GM19395 (cell line): ENCODE results near the gene MYBPC3.

Experiments
- ATAC-seq: cut with Tn5 transposase; IDR thresholded peaks from one replicate; pipeline ENCODE4 v1.9.1; 2021; ENCODE audit warnings: mild to moderate bottlenecking, moderate library complexity; ENCODE audit not compliant: unreplicated experiment

The MYBPC3 gene

DNA sequence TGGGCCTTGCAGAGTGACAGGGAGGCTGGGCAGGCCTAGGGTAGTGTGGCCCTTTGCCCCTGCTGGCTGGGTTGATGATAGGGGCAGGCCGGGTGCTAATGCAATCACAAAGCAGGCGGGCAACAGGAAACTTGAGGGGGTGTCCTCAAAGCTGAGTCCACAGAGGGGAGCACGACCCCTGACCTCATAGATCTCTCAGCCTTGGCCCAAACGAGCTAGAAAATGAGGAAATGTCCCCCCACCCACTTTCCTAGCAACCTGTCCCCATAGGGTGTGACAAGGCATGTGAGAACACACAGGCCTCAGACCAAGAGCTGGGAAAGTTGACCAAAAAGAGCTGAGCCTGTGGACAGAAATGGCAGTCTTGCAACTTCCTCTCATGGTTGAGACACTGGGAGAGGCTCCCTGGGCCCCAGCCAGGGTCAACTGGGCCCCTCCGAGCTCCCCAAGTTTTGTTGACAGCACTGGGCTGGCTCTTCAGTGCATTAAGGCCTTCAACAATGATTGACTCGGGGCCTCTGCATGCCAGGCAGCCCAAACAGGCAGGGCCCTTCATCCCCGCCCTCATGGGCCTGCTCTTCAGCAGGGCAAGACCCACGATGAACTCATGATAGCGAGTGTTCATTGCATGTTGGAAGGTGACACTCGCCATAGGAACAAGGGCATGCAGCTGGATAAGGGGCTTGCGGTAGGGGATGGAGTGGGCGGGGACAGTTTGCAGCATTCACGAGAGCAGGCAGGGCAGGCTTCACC lies 35.6 kb upstream of the MYBPC3 start:
- ATAC-seq: no peak

DNA sequence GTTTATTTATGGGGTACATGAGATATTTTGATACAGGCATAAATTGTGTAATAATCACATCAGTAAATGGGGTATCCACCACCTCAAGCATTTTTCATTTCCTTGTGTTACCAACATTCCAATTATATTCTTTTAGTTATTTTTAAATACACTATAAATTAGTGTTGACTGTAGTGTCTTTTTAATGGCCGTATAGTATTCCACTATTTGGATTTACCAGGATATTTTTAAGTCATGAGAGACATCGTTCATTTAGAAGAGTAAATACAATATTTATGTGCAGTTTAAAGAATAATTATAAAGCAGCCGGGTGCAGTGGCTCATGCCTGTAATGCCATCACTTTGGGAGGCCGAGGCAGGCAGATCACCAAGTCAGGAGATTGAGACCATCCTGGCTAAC lies 32.0 kb upstream of the MYBPC3 start:
- ATAC-seq: no peak

DNA sequence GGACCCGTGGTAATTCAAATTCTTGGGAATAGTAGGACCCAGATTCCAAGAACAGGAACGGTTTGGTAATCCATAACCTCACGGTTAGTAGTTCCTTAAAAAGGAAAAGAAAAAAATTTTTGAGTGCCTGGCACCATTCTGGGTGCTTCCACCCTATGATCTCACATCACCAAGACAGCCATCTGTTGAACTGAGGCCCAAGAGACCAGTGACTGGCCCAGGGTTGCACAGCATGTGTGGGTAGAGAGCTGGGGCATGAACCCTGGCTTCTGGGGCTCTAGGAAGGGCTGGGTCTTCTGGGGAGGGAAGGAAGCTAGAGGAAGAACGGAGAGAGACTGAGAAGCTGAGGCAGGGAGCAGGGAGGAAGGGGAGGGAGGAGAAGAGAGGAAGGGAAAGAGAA lies 30.6 kb upstream of the MYBPC3 start:
- ATAC-seq: no peak

DNA sequence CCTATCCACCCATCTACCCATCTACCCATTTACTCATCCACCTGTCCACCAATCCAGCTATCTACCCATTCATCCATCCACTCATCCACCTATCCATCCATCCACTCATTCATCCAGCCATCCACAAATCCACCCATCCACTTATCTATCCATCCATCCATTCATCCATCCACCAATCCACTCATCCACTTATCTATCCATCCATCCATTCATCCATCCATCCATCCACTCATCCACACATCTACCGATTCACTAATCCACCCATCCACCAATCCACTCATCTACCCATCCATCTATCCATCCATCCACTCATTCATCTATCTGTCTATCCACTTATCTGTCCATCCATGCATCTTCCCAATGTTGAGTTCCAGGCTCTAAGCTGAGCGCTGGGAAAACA lies 27.6 kb upstream of the MYBPC3 start:
- ATAC-seq: no peak

DNA sequence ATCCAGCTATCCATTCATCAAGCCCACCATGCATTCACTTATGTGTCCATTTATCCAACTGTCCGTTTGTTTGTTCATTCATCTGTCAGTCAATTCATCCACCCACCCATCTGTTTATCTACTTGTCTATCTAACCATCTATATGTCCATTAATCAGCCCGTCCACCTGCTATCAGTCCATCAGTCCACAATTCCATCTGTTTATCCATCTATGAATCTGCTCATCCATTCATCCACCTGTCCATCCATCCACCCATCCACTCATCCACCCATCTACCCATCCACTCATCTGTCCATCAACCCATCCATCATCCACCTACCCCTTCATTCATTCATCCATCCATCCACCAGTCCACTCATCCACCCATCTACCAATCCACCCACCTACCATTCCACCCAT lies 26.8 kb upstream of the MYBPC3 start:
- no peak for ATAC-seq

DNA sequence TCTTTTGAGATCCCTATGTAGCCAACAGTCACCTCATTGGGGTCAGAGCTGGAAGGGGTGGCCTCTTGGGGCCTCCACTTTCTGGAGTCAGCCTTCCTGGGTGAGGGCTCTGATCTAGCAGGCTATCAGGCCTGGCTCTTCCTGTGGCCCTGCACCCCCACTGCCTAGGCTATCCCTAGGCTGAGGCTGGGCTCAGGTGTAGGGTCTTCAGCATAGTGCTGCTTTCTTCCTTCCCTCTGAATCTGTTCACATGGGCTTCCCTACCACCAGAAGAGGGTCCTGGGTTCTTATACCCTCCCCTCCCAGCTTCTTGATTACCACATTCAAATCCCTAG lies 26.3 kb upstream of the MYBPC3 start:
- peak; percentile 11 for ATAC-seq

DNA sequence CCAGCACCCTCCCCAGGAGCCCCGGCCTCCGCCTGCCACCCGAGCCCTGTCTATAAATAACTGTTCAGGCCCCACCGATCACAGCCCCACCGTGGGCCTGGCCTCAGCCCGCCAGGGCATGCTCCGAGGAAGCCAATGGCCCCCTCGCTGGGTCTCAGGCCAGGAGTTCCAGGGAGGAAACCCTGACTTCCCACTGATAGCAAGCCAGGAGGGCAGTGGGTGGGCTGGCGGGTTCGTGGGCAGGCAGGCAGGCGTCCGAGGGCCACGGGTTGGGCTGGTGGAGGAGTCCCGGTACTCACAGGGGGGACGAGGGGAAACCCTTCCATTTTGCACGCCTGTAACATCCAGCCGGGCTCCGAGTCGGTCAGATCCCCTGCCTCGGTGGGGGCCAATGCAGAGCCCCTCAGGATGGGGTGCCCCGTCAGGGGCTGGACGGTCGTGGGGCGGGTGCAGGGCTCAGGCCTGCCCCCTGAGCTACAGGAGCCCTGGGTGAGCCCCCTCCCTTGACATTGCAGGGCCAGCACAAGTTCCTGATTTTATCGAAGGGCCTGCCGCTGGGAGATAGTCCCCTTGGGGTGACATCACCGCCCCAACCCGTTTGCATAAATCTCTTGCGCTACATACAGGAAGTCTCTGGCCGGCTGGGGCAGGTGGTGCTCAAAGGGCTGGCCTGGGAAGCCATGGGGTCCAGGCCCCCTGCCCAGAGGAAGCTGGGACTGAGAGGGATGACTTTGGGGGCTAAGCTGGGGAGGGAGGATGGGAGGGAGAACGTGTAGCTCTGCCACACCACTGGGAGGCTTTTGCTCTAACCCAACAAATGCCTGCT lies 25.7 kb upstream of the MYBPC3 start, which contains the start of gene SPI1:
Gene SPI1 (minus strand): TSS at position 538 of the 826 bp plus-strand sequence. CDS start 194 bp downstream, at position 344.
- ATAC-seq: peak; percentile 83

DNA sequence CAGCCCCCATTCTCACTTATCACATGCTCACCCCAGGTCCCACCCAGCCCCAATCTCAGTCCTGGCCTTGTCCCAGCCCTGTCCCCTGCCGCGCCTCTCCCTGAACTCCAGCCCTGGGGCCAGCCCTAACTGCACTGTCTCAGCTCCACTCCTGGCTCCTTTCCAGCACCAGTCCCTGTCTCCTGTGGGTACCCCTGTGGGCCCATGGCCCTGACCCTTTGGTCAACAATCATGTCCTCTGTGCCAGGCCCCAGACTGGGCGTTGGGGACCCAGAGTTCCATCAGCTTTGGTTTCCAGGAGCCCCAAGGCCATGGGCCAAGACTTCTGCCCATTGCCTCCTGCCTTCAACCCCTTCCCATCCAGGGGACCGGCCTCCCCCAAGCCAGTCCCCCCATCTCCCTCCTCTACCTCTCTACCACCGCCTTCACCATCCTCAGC lies 25.1 kb upstream of the MYBPC3 start:
- ATAC-seq: no peak

DNA sequence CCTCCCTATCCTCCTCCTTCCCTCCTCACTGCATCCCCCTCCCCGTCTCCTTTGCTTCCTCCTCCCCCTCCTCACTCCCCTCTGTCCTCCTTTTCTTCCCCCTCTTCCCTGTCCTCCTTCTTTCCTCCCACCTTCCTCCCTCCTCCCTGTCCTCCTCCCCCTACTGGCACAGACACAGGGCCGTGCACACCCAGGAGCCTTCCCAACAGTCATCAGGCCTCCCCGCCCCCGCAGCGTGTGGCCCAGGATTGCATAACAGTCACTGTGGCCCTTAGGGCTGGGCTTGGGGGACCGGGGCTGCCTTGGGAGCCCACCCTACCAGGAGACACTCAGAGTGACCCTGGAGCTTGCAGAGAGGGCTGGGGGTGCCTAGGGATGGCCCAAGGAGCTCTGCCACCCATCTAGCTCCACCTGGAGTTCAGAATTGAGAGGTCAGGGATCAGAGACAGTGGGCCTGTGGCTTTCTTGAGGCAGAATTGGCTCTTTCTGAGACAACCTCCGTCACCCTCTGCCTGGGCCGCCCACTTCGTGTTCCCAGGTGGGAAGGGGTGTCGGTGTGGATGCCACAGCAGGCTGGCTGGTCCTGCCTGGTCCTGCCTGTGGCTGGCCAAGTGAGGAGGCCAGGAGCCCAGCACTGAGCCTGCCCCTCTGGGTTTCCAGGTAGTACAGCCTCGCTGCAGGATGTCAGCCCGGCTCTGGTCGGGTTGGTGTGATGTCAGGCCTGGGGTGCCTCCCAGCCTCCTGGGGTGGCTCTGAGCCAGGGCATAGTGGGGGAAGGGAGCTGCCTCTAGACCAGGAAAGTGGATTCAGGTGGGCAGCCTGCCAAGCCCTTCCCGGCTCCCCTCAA lies 24.2 kb upstream of the MYBPC3 start:
- ATAC-seq: peak; percentile 50

DNA sequence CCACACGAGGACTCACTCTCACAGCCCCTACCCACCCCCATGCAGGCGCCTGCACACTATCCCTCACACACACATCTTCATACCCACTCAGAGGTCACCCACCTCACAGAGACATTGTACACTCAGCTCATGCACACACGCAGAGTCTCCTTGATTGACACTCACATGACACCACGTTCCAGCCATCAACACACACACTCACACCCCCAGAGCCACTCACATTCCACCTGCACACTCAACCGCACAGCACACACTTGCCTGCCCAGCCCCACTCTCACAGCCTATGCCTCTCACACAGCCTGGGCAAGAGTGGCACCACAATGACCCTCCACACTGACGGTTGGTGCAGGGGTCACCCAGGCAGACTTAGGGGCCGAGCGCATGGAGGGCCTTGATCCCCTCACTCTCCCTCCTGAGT lies 23.6 kb upstream of the MYBPC3 start:
- no peak for ATAC-seq

DNA sequence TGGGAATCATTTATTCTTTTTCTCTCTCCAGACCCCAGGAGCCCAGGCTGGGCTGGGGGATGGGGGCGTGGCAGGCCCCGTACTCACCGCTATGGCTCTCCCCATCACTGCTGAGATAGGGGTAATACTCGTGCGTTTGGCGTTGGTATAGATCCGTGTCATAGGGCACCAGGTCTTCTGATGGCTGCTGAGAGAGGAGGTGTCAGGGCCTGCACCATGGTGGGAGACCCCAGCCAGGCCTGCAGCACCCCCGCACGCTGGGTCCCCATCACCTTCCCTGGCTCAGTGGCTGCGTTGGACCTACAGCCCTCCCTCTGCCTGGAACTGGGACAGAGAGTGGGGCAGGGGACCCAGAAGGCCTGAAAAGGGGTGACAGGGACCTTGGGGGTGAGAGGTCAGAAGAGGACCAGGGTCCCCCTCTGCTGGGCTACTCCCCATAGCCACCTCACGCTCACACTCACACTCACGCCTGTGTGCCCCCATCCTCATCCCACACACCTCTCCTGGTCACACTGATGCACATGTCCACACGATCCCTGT lies 23.1 kb upstream of the MYBPC3 start:
- no peak for ATAC-seq

DNA sequence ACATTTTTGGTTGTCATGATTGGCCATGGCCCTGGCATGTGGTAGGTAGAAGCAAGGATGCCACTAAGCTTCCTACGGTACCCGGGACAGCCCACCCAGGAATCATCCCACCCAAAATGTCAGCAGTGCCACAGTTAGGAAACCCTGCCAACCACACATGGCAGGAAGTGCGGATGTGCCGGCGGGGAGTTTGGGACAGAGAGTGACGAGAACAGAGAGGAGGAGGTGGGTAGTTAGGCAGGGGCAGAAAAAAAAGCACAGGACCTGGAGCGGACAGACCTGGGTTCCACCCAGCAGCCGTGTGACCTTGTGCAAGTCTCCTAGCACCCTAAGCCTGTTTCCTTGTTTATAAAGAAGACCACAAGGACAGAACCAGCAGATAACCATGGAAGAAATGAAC lies 22.5 kb upstream of the MYBPC3 start:
- no peak for ATAC-seq

DNA sequence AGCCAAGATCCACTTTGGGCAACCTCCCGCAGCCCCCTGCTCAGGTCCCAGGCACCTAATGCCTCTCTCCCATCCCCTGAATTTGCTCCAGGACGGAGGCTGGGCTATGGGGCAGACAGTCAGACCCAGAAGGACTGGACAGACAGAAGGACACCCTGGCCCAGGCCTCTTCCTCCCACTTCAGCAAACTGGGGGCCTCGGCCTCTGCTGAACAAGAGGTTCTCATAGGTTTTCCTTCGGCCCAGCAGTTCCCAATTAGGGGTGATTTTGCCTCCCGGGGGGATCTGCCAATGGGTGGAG lies 22.2 kb upstream of the MYBPC3 start:
- no peak for ATAC-seq

DNA sequence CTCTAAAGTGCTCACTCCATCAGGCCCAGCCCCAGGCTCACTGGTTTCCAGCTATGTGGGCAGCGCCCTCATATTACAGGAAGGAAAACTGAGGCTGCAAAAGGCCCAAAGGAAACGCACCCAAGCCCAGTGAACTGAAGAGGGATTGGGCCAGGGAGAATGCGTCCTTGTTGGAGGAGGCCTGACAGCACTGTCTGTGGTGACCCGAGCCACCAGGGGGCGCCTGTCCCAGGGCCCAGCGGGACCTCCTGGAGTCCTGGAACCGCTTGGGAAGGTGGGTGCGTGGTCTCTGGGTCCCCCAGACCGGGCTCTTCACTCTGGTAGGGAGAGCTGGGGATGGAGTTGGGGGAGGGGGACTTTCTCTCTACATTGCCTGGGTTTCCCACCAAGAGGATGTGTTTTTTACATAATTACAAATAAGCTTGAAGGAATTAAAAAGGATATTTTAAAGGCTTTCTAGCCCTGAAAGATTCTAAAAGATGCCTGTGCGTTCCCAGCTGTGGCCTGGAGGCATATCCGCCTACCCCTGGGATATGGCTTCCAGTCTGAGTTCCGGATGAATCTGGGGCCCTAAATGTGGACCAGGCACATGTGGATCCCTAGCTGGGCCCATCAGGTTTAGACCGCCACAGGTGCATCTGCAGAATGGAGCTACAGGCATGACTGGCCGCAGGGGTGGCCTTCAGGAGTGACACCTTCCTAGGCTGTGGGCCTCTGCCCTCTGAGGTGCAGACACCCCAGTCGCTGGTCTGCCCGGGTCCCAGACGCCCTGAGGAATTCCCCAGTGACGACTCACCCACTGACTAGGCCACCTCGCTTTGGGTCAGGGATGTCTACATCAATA lies 21.6 kb upstream of the MYBPC3 start:
- no peak for ATAC-seq

DNA sequence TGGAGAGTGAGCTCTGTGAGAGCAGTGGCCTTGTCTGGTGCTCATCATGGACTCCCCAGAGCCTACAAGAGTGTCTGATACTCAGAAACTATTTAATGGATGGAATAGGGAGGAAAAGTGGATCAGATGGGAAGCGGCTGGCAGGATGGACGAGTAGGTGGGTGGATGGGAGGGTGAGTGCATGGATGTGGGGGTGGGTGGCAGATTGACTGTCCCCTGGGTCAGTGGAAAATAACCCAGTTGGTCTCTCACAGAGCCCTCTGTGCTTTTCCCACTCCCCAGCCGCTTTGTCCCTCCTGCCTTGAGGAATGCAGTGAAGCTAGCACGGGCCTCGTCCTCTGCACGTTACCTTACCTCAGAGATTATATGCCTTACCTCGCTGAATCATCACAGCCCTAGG lies 19.9 kb upstream of the MYBPC3 start:
- no peak for ATAC-seq

DNA sequence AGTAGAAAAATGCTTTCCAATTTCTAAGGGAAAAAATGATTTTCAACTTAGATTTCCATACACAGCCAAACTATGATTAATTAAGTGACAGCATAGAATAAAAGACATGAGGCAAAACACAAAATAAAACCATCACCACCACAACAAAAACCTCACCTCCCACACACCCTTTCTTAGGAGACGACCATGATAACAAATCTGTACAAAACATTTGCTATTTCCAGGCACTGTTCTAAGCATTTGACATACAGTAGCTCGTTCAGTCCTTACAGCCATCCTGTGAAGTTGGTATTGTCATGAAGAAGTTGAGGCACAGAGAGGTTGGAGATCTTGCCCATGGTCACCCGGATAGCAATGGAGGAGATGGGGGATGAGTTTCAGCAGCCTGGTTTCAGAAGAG lies 17.2 kb upstream of the MYBPC3 start:
- no peak for ATAC-seq

DNA sequence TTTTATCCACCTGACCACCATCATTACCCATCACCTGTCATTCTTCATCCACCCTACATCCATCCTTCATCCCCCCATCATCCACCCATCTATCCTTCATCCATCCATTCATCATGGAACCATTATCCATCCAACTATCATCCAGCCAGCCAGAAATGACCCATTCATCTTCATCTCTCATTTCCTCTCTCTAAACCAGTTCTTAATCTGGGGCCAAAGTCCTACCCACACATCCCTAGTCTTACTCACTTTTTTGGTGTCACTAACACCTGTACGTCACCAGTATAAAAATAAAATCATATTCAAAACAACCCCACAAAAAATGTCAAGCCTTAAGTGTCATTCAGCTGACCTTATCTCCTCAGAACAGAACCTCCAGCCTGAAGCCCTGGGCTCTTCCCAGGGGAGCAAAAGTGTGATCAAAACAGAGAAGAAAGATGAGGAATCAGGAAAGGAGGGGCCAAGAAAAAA lies 13.6 kb upstream of the MYBPC3 start:
- ATAC-seq: no peak

DNA sequence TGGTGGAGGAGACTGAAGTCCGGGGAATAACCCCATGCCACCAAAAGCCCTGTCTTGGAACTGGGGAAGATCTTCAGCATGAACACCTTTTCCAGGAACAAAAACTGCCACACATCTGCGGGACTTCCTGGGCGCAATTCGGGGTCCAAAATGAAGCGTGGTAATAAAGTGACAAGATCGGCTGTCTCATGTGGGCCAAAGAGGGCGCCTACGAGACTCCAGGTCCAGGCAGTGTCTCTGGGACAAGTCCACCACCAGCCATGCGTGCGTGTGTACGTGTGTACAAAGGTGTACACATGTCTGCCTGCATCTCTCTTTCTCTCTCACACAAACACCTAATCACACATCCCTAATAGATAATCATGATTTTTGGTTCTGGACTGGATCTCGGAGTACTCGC lies 8.9 kb upstream of the MYBPC3 start:
- ATAC-seq: no peak

DNA sequence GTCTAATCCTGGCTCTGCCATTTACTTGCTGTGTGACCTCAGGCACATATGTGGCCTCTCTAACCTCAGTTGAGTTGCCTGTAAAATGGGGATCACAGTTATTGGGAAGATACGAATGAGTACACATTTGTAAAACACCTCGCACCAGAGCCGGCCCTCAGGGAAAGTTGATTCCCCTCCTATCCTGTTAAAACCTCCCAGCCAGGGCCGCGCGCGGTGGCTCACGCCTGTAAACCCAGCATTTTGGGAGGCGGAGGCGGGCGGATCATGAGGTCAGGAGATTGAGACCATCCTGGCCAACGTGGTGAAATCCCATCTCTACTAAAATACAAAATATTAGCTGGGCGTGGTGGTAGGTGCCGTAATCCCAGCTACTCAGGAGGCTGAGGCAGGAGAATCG lies 7.8 kb upstream of the MYBPC3 start:
- ATAC-seq: no peak

DNA sequence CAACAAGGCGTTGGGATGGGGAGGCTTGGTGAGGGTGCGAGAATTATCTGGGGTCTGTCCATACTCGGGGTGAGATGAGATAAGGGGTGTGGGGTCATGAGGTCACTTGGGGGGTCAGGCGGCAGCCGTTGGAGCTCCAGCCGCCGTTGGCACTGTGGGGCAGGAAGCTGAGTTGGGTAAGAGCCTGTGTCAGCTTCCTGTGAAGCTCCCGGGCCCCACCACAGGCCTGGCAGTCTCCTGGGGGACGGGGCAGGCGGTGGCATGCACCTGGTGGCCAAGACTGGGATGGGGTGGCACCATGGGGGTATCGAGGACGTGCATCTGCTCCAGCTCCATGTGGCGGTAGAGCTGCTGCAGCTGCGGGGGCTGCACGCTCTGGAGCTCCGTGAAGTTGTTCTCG lies 7.1 kb upstream of the MYBPC3 start:
- no peak for ATAC-seq
